GM18909 (cell line): ENCODE measurements around the gene OR2L8.

Experiments
- ATAC-seq: cut with Tn5 transposase; IDR thresholded peaks from one replicate; pipeline ENCODE4 v1.9.1; 2021; ENCODE audit warnings: mild to moderate bottlenecking; ENCODE audit not compliant: unreplicated experiment, poor library complexity

The OR2L8 gene

GRCh38 chr1:247966532-247967204 is 18.0 kb downstream of the OR2L8 start:
- peak; percentile 80 for ATAC-seq

GRCh38 chr1:247992986-247993385 is 44.3 kb downstream of the OR2L8 start:
- ATAC-seq = no peak

- ATAC-seq = no peak
Measured at GRCh38 chr1:247998811-247999210, 50.2 kb downstream of the OR2L8 start.
